Suprapubic skin (tissue), 3 donors: ENCODE data around the gene AGR2.

Experiments used
- CTCF ChIP-seq, 2 donors: fragments of 200-600 bp in 1 of 2; fragments of 450-650 bp in 1 of 2; sonication (generic) in 1 of 2; IDR thresholded peaks; one replicate each; pipeline ENCODE4 v1.5.1; 2016 to 2019; ENCODE audit warnings: antibody characterized with exemption in 2 of 2, mild to moderate bottlenecking in 1 of 2, moderate library complexity in 1 of 2
- EP300 ChIP-seq: sonication (generic); formaldehyde crosslinking; IDR thresholded peaks from one replicate; pipeline ENCODE4 v1.6.1; 2017; ENCODE audit warnings: antibody characterized with exemption
- POLR2A ChIP-seq, 2 donors: fragments of 450-650 bp; IDR thresholded peaks; one replicate each; pipeline ENCODE4 v1.6.1; 2017; ENCODE audit warnings: antibody characterized with exemption in 2 of 2, mild to moderate bottlenecking in 2 of 2, moderate library complexity in 2 of 2

DNA sequence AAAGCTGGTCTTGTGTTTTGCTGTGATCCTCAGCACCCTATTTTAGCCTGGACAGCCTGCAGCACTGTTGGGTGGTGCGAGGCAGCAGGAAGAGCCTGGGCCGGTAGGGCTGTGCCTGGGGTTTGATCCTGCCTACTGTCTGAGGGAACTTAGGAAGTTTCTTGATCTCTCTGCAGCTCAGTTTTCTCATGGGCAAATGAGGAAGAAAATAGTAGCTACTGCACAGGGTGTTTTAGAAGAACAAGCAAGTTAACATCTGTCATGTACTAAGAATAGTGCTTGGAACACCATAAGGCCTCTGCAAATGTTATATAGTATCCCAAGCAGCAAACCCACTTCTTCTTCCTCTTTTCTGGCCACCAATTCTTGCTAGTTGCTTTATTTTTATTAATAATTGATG lies 12.0 kb upstream of the AGR2 start:
- TF ChIP-seq POLR2A (IDR thresholded peaks at IDR 0.05) (no peak), CTCF (IDR thresholded peaks at IDR 0.05) (no peak), EP300 (no peak)
